SU-DHL-6 (cell line): ENCODE measurements around the gene DNAJC18.

Source experiments
- CTCF ChIP-seq: fragments of 200-600 bp; sonication (generic); IDR thresholded peaks from one replicate; pipeline ENCODE4 v1.5.1; 2017; ENCODE audit warnings: antibody characterized with exemption, mild to moderate bottlenecking, low read length, moderate library complexity; ENCODE audit not compliant: insufficient read depth, poor library complexity, severe bottlenecking
- EZH2phosphoT487 ChIP-seq: fragments of 200-600 bp; sonication (generic), shearing (Covaris generic); conservative IDR thresholded peaks from 2 replicates; pipeline ENCODE4 v1.6.1; 2018; ENCODE audit warnings: mild to moderate bottlenecking, antibody characterized with exemption, low read length, moderate library complexity, mixed read lengths

DNA sequence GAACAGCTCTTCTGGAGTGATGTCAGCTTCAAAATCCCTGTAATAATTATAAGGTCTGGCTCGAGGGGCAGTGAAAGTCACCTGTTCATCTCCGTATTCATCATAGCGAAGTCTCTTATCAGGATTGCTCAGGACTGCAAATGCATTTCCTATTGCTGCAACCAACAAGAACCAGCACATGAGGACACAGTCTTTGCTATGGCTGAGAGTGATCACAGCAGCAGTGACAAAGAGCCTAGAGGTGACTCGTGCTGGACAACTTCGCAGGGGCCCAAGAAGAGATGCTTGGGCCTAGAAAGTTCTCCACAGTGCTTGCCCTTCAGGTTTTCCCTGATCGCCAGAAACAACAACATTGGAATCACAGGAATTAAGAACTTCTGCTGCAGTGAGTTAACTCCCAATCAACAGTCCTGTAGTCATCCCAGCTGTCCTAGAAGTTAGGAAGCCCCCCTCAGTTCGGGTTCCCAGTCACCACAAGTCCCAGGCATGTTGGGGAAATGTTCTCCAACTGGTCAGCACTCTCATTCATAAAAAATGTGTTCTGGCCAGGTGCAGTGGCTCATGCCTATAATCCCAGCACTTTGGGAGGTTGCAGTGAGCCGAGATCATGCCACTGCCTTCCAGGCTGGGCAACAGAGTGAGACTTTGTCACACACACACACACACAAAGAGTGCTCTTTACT is 13.0 kb downstream of the DNAJC18 start:
- TF ChIP-seq CTCF (no peak), EZH2phosphoT487 (no peak)
